M059J (cell line): ENCODE measurements around the gene TGM5. TPM values are rescaled to one million over a fixed set of nuclear protein-coding genes. Genes with fewer than 3 reads are reported as not detected.
A peak's percentile ranks its signal among the peaks of the same experiment; 100 is the strongest.
"Not testable (repeated sequence)": the region's sequence is repeated elsewhere in the genome, so short reads cannot be mapped to it uniquely, and the experiment has no call there.

ENCODE experiments used
- DNase-seq: peaks from one replicate; pipeline ENCODE4 v3.0.0-alpha.2; 2012; ENCODE audit warnings: low read depth
- total RNA-seq: library from RNA; depleted of rRNA; stranded (reverse); fragments of >200 nt; shearing (Covaris generic); gene quantifications from 2 replicates; pipeline ENCODE4 v1.2.3, GENCODE V29; 2014

Gene TGM5
- total RNA-seq, 1 experiment from 2014 or later = not detected

DNA sequence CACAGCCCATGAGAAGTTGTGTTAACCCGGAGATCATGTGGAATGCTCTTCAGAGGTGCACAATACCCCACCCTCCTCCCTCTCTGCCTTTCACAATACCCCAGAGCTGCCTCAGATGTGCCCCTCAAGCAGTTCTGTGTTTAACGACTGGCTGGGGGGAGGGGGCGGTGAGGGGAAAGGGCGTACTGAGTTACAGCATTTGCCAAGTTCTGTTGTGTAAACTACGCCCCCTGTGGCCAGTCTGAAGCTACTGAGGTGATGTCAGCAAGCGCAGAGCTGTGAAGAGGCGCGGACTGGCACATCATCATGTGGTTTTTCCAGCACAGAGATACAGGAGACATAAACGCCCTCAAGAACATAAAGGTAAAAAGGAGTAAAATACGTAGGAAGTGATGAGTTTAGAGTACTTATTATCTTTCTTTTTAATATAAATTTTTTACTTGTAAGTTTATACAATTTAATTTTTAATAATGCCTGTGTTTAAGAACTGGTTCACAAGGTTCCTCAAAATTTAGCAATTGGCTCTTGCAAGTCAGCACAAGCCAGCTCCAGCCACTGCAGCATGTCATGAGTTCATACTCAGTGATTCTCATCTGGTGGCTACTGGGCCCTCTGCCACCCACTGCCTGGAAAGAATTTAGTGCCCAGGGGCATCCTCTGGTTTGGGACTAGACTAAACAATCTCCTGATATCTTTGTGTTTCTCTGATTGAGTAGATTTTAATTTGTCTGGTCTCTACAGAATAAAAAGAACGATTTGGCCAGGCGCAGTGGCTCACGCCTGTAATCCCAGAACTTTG lies 47.6 kb downstream of the TGM5 start:
- DNase-seq = peak; percentile 93

DNA sequence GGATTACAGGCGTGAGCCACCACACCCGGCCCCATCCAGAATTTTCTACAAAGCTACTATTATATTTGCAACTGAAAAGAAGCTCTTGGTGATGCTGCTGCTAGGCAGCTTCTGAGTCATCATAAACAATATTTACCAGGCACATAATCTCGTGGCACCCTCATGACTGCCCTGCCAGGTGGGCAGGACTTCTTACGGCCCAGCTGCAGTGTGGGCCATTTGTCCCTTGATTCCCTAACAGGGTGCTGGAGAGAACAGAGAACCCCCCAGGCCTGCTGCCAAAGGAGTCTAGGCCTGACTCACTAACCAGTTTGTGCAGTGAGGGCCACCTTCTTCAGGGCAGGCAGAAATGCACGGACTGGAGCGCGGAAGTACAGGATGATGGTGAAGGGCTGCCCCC lies 50.8 kb downstream of the TGM5 start:
- peak; percentile 67 for DNase-seq

DNA sequence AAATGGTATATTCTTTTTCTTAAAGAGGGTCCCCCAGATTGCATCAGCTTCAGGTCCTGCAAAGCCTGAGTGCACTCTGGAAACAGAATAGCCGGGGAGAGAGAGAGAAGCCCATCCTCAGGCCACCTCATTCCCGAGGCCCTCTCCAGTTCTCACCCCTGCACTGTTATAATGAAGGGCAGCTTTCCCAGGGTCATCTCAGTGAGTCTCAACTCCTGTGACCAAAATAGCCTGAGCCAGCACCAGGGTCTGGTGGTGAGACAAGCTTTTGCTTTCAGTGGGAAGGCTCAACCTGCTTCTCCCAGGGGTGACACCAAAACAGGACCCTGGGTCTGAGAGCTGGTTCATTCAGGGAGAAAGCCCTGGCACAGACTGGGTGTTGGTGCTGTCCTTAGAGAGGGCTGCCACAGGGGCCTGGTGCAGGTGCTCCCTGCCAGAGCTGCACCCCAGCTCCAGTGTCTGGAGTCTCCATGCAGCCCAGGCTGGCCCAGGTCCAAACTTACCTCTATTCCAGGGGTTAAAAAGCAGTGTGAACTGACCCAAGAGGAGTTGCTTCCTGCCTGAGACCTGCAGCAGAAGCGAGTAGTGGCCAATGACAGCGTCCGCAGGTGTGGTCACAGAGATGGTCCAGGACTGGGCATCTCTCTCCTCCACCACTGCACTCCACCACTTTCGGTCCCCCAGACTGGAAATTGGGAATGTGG lies 52.0 kb downstream of the TGM5 start:
- DNase-seq = no peak

DNA sequence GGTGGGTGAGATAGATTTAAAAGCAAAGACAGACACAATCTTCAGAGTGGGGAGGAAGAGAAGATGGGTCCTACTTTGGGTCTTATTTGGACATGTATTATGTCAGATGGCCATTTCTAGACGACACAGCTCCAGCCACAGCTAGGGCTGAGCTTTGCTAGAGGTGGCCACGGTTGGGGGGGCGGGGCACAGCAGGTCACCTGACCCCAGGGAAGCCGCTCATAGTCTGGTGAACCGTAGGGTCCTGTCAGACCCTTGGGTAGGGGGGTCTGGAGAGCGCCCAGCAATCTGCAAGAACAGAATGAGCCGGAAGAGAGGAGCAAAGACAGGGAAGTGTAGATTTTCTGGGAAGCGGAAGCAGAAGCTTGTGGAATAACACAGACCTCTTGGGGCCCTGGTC lies 52.6 kb downstream of the TGM5 start:
- no peak for DNase-seq

DNA sequence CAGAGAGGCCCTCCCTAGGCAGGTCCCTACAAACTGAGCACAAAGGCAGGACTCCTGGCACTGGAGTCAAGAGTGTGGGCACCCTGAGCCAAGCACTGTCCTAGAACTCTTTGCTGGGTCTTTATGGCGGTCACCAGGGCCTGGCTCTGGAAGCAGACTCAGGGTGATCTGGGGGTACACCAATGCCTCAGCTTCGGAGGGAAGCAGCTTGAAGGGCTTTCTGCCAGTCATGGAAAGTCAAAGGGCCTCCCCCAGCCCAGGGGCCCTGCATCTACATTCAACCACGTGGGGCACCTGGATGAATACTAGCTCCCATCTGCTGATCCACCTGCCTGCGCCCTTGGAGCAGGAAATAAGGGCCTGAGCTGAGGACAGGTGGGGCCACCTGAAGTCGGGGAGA lies 53.3 kb downstream of the TGM5 start:
- no peak for DNase-seq

DNA sequence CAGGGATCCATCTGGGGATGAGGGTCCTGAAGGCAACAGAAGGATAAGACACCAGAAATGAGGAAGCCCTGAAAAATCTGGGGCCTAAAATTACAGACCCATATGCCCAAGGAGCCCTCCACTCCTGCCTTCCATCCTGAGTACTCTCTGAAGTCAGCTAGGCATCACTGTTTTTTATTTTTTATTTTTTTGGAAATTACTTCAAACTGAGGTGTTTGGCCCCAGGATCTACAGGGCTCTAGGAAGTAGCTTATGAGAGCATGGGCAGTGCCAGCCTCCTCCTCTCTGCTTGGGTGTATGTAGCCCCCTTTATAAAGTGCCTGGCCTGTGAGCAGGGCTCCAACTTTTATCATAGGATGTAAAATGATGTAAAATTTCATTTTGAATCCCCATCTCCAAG lies 53.8 kb downstream of the TGM5 start:
- DNase-seq = no peak

DNA sequence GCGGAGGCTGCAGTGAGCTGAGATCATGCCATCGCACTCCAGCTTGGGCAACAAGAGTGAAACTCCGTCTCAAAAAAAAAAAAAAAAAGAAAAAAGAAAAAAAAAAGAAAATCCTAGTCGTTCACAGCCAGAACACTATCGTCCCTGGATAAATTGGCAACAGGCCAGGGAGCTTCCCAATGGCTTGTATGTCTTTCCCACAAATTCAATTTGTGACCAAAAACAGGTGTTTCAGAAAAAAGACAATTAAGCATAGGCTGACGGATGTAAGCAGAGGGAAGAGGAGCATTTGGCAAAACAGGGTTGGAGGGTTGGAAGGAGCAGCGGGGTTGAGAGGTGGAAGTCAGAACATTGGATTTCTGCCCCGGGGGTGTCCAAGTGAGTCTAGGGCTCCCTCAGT lies 54.4 kb downstream of the TGM5 start:
- DNase-seq = no peak

DNA sequence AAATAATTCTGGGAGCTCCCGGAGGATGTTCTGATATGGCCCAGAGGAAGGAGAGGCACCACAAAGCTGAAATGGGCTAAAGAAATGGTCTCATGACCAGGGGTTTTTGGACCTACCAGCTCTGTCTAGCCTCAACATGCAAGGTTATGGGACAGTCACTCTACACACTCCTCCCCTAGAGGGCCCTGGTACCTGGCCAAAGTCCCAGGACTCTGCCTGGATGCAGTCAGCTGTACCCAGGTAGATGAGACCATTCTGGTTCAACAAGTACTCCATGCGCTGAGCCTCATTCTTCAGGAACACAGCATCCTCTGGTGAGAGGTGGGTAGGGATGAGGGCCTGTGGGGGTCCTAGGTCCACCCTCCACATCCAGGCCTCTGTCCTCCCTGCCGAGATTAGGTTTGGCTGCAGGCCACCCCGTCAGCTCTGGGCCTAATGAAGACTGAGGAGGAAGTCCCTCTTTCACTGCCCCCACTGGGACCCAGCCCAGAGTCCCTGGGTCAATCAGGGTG lies 55.4 kb downstream of the TGM5 start:
- no peak for DNase-seq

DNA sequence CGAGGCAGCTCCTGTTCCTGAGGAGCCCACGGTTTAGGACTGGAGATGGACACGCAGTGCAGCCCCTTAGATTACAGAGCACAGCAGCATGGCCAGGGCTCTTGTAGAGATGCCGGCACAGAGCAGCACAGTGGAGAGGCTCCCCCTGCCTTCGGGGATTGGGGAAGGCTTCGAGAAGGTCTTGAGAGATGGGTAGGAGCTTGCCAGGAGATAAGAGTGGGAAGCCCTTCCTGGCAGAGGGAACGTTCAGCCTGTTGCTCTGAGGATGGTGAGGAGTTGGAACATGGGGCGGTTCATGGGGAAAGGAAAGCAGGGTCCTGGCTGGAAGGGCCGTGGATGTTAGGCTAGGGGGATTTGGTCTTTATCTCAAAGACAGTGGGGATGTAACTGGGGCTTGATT lies 55.9 kb downstream of the TGM5 start:
- no peak for DNase-seq

DNA sequence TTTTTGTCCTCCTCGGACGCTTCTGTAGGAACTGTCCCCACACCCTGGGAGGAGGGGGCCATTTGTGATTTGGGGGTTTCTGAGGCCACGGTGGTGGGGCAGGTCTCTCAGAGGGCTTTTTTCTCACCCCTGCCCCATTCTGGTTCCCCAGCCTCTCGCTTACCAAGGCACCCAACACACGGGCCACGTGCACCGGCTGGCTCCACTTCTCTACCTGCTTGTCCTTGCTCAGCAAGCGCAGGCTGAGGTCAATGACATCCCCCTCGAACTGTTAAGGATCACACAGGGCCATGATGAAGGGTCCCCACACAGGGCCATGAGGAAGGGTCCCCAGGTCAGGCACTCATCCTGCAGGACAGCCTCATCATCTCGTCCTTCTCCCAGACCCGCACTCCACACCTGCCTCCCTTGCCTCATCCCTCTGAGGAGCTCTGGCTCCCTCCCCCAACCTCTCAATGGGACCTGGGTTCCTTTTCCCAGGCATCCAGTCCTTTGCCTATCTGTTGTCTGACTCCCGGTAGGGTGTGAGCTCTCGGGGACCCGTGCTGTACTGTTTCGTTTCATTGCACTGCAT lies 56.5 kb downstream of the TGM5 start:
- no peak for DNase-seq

DNA sequence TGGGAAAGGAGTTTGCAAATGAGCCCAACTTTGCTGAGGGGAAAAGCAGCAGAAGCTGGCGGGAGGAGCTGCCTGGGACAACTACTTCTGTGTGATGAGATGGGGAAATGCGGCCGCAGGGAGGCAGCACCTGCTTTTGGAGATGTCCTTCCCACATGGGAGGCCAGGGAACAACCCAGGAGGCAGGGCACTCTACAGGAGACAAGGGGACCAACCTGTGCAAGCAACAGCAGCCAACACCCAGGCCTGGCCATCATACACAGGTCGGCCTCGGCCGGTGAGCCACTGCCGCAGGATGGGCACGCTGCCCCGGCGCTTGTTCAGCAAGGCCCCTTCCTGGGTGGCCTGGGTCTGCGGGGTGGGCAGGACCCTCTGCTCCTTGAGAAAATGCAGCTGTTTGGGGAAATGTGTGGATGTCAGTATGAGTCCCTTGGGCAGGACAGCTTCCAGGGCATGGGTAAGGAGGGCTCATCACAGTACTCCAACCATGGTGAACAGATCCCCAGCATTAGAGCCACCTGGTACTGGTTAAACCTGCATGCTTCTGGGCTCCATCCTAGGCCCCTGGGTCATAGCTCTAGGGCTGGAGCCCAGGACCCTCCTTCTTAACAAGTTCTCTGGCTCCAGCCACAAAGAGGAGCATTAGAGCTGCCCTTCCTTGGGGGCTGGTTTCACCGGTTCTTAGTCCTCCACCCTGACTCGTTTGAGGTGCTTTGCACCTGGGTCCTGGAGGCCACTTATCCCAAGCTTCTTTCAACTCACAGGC lies 57.5 kb downstream of the TGM5 start:
- peak; percentile 29 for DNase-seq

DNA sequence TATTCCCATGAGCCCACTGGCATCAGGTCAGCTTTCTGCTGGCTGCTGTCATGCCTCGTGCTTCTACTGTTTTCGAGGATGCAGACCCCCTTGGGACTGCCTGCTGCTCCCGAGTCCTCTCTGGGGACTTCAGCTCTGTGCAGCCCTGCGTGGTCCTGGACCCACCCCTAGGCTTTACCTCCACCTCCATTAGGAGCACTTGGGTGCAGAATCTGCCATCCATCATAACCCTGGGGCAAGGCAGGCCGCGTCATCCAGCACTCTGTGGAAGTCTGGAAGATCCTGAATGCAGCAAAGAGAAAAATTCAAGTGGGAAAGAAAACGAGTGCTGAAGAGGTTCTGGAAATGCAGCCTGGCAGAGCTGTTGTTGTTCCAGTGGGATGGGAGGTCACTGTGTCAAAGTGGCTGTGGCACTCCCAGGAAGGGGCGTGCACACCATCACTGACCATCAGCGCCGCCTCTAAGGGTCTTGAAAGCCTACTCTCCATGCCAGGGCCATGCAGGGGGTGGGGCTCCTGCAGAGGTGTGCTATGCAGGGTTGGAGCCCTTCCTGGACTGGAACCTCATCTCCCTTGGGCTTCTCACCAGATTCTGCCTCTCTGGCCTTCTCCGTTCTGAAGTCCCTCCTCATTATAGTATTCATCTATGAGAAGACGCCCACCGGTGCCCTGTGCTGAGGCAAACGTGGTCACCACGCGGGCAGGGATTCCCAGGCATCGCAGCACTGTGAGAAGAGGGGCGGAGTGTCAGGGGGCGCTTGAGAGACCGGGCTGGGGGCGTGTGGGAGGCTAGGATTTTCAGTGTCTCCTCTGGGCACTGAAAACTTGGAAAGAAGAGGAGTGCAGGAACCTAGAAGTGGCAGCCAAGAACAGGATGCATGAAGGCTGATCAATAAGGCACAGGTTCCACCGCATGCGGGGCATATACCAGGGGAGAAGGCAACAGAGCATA lies 58.4 kb downstream of the TGM5 start:
- no peak for DNase-seq

DNA sequence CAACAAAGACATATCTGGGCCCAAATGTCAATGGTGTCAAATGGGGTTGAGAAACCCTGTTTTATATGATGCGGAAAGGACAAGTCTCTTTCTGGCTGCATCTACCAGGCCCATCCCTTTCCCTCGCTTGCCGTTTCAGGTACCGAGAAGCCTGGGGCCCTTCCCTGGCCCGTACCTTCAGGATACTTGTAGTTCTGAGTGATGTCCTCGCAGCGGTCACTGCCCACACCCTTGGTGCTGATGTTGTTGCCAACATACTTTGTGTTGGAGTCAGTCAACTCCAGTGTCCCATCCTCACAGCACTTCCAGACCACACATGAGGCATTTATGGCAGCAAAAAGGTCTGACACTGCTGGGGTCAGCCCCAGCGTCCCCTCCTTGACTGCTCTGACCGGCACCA lies 59.7 kb downstream of the TGM5 start:
- no peak for DNase-seq

DNA sequence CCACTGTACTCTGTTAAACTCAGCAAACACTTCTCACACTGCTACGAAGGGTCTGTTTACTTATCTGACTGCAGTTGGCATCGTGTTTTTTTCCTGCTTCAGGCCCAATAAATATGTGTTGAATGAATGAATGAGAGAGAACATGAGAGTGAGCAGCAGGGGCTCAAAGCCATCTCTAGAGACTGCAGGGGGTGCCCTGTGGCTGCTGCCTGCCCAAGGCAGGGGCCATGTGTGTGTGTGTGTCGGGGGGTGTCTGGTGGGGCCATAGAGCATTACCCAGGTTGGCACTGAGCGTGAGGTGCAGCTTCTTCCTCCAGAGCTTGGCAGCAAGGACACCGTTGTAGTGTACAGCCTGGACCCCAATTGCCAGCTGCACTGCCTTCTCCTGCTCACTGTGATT lies 60.7 kb downstream of the TGM5 start:
- no peak for DNase-seq

DNA sequence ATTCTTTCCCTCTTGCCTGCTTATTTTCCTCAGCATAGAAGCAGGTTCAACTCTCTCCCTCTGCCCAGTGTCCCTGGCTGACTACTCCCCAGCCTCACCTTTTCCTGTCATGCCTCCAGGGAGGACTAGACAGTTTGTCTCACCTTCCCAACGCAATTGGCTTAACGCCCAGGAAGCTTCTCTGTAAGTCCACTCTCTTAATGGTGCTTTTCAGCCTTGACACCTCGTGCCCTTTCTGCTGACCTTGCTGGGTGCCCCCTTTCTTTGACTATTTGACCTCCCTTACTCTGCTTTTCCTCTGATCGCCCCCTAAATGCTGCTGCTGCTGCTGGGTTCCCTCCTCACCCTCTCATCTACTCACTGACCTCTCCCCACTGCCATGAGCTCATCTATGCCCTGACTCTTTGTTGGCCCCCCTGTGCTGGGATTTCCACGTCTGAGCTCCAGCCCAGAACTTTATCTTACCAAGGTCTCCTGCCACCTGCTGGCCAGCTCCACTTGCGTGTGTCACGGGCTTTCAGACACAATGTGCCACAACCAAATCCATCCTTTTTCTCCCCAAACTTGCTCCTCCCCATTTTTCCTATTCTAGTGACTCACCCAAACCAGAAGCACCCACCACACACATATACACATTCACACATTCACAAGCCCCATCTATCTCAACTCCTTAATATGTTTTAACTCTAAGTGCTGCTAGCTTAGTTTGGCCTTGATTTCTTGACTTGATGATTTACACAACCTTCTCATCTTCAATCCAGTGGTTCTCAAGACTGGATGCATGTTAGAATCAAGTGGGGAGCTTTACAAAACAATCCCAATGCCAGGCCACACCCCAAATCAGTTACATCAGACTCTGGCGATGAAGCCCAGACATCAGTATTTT lies 62.5 kb downstream of the TGM5 start:
- DNase-seq = peak; percentile 61

DNA sequence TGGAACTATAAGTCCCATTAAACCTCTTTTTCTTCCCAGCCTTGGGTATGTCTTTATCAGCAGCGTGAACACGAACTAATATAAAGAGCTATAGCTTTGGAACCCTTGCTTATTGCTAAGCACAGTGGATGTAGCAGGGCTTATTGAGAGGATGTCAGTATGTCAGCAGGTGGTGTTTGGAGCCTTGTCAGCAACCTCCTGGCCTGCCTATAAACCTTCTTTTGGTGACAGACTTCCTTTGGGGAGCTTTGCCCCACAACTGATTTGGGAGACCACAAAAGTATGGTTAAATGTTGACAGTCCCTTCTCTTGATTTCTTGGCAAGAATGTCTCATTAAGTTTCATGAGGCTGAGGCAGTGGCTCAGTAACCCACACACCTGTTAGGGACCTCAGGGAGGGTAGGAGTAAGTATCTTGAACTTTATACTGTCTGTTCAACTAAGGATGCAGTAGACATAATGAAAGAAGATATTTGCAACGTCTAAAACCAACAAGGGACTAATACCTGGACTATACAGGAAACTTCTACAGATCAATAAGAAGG lies 66.7 kb downstream of the TGM5 start:
- DNase-seq = no peak

DNA sequence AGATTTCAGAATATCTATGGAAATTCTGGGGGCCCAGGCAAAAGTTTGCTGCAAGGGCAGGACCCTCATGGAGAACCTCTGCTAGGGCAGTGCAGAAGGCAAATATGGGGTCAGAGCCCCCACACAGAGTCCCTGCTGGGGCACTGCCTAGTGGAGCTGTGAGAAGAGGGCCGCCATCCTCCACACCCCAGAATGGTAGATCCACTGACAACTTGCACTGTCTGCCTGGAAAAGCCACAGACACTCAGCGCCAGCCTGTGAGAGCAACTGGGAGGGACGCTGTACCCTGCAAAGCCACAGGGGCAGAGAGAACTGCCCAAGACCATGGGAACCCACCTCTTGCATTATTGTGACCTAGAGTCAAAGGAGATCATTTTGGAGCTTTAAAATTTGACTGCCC lies 67.7 kb downstream of the TGM5 start:
- DNase-seq = no peak

DNA sequence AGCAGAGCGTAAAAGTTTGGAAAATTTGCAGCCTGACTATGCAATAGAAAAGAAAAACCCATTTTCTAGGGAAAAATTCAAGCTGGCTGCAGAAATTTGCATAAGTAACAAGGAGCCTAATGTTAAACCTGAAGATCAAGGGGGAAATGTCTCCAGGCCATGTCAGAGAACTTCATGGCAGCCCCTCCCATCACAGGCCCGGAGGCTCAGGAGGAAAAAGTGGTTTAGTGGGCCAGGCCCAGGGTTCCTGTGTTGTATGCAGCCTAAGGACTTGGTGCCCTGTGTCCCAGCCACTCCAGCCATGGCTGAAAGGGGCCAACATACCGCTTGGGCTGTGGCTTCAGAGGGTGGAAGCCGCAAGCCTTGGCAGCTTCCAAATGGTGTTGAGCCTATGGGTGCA lies 68.2 kb downstream of the TGM5 start:
- DNase-seq = not testable (repeated sequence)

DNA sequence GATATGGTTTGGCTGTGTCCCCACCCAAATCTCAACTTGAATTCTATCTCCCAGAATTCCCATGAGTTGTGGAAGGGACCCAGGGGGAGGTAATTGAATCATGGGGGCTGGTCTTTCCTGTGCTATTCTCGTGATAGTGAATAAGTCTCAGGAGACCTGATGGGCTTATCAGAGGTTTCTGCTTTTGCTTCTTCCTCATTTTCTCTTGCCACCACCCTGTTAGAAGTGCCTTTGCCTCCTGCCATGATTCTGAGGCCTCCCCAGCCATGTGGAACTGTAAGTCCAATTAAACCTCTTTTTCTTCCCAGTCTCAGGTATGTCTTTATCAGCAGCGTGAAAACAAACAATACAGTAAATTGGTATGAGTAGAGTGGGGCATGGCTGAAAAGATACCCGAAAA lies 69.0 kb downstream of the TGM5 start:
- DNase-seq = not testable (repeated sequence)
